ENCODE measurements around the gene CC2D1A.
"Not testable (repeated sequence)": the region's sequence is repeated elsewhere in the genome, so short reads cannot be mapped to it uniquely, and the experiment has no call there.

DNA sequence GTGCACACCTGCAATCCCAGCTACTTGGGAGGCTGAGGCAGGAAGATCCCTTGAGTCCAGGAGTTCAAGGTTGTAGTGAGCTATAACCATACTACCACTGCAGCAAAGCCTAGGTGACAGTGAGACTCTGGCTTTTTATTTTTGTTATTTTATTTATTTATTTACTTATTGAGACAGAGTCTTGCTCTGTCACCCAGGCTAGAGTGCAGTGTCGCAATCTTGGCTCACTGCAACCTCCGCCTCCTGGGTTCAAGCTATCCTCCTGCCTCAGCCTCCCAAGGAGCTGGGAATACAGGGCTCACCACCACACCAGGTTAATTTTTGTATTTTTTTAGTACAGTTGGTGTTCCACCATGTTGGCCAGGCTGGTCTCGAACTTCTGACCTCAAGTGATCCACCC is 67.5 kb downstream of the CC2D1A start:
- not testable (repeated sequence) for TF ChIP-seq CTCF (IDR thresholded peaks at IDR 0.05); EZH2 (IDR thresholded peaks at IDR 0.05; ENCODE audit: borderline replicate concordance, insufficient read depth, low read depth, low read length, poor library complexity, severe bottlenecking)

Data from B cell (primary cell).